Measurements from ENCODE around the gene FAM98A. TPM values are rescaled to one million over a fixed set of nuclear protein-coding genes. Genes with fewer than 3 reads are reported as not detected.

FAM98A gene
- total RNA-seq, 4 donors from 2014 or later = 11.6 to 25.7 (median 20.0) TPM

GRCh38 chr2:33633315-33633714 is 34.2 kb upstream of the FAM98A start:
- H3K4me1 ChIP-seq = no peaks in the 10 kb centered on the region
- H3K27me3 ChIP-seq = no peaks in the 10 kb centered on the region
- no peak for DNase-seq
- H3K27ac ChIP-seq = no peak overlapping the region
- H3K9me3 ChIP-seq = no peaks in the 10 kb centered on the region
- no peaks in the 10 kb centered on the region for H3K36me3 ChIP-seq
- no peak overlapping the region for H3K4me3 ChIP-seq
- TF ChIP-seq, protein P1, sequence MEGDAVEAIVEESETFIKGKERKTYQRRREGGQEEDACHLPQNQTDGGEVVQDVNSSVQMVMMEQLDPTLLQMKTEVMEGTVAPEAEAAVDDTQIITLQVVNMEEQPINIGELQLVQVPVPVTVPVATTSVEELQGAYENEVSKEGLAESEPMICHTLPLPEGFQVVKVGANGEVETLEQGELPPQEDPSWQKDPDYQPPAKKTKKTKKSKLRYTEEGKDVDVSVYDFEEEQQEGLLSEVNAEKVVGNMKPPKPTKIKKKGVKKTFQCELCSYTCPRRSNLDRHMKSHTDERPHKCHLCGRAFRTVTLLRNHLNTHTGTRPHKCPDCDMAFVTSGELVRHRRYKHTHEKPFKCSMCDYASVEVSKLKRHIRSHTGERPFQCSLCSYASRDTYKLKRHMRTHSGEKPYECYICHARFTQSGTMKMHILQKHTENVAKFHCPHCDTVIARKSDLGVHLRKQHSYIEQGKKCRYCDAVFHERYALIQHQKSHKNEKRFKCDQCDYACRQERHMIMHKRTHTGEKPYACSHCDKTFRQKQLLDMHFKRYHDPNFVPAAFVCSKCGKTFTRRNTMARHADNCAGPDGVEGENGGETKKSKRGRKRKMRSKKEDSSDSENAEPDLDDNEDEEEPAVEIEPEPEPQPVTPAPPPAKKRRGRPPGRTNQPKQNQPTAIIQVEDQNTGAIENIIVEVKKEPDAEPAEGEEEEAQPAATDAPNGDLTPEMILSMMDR (IDR thresholded peaks at IDR 0.05) = no peak
- TF ChIP-seq POLR2A (IDR thresholded peaks at IDR 0.05) = no peak

GRCh38 chr2:33632831-33633230 is 33.7 kb upstream of the FAM98A start:
- H3K27ac ChIP-seq = no peak overlapping the region
- no peak for DNase-seq
- no peak for TF ChIP-seq POLR2A (IDR thresholded peaks at IDR 0.05)
- TF ChIP-seq, protein P1 (IDR thresholded peaks at IDR 0.05) = no peak

DNA sequence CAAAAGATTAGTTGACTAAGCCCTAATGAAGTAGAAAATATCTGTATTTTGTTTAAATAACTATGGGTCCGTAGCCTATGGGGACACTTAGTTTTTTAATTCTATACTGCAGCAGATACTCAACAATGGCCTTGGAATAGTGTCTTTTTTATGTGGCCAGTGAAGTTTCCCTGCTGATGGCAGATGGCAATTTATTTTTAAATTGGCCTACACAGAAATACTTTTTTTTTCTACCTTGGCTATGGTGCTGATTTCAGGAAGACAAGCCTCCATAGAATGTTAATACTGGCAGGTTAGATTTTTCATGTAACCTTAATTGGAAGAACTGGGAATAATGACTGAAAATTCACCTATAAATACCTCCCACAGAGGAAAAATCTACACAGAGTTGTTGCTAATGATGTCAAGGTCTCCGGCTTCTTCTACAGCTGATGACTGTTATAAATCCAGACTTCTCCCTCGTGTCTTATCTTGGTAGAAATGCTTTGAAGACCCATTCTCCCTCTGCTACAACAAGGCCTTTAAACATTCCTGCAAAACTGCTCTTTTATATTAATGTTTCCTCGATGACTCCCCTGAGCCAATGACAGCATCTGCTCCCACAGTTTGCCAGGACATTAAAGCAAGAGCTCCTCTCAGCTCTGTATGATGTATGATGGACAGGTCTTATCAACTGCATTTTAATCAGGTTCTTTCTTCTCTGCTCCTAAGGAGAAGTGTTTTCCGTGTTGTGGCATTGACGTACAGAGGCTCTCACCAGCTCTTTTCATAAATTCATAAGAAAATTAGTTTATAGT is 29.1 kb upstream of the FAM98A start:
- TF ChIP-seq POLR2A (IDR thresholded peaks at IDR 0.05) = no peak
- TF ChIP-seq, protein P1 (IDR thresholded peaks at IDR 0.05) = no peak

More at GRCh38 chr2:33632831-33633230, 33.7 kb upstream of the FAM98A start:
- H3K4me3 ChIP-seq = no peak overlapping the region
- no peaks in the 10 kb centered on the region for H3K9me3 ChIP-seq
- H3K27me3 ChIP-seq = no peaks in the 10 kb centered on the region
- no peaks in the 10 kb centered on the region for H3K36me3 ChIP-seq
- no peaks in the 10 kb centered on the region for H3K4me1 ChIP-seq

GRCh38 chr2:33619028-33619427 is 19.9 kb upstream of the FAM98A start:
- H3K4me1 ChIP-seq = no peaks in the 10 kb centered on the region
- no peak overlapping the region for H3K27ac ChIP-seq
- no peak overlapping the region for H3K4me3 ChIP-seq
- H3K36me3 ChIP-seq = no peaks in the 10 kb centered on the region
- TF ChIP-seq, protein P1 (IDR thresholded peaks at IDR 0.05) = no peak
- no peak for TF ChIP-seq POLR2A (IDR thresholded peaks at IDR 0.05)
- H3K9me3 ChIP-seq = peaks cover 0 to 2% (median 0%) of the 10 kb centered on the region in 4 donors
- no peak for DNase-seq
- no peaks in the 10 kb centered on the region for H3K27me3 ChIP-seq

More for the DNA sequence above, 29.1 kb upstream of the FAM98A start:
- Histone ChIP-seq H3K4me3 (no peak overlapping the region), H3K27ac (no peak overlapping the region), H3K27me3 (no peaks in the 10 kb centered on the region), H3K4me1 (no peaks in the 10 kb centered on the region), H3K36me3 (no peaks in the 10 kb centered on the region), H3K9me3 (no peaks in the 10 kb centered on the region)
- DNase-seq = no peak

- peaks cover 0 to 2% (median 0%) of the 10 kb centered on the region in 4 donors for H3K9me3 ChIP-seq
- no peak for DNase-seq
- no peaks in the 10 kb centered on the region for H3K27me3 ChIP-seq
These were observed 18.9 kb upstream of the FAM98A start for GRCh38 chr2:33617989-33618388.

More at GRCh38 chr2:33617989-33618388, 18.9 kb upstream of the FAM98A start:
- TF ChIP-seq, protein P1 (IDR thresholded peaks at IDR 0.05) = no peak
- TF ChIP-seq POLR2A (IDR thresholded peaks at IDR 0.05) = no peak
- no peak overlapping the region for H3K27ac ChIP-seq
- H3K4me1 ChIP-seq = no peaks in the 10 kb centered on the region
- H3K4me3 ChIP-seq = no peak overlapping the region
- H3K36me3 ChIP-seq = no peaks in the 10 kb centered on the region
